CD4-positive, alpha-beta memory T cell (primary cell): Measurements from ENCODE around the gene GUCY2C. TPM values are rescaled to one million over a fixed set of nuclear protein-coding genes. Genes with fewer than 3 reads are reported as not detected.
A peak's percentile ranks its signal among the peaks of the same experiment; 100 is the strongest.

Experiments used
- CTCF ChIA-PET: fragments of 350-600 bp; sonication (Branson Sonifier 250); formaldehyde crosslinking; loops from one replicate; lab custom pipeline; 2021; ENCODE audit warnings: inconsistent platforms; ENCODE audit not compliant: partially characterized antibody; lab: Charles Lee
- POLR2A ChIA-PET: fragments of 350-600 bp; sonication (Branson Sonifier 250); formaldehyde crosslinking; loops from one replicate; lab custom pipeline; 2021; ENCODE audit not compliant: partially characterized antibody; lab: Charles Lee
- DNase-seq, 5 donors: peaks; one replicate each; pipeline versions ENCODE4 v3.0.0 to v3.0.0-alpha.2; 2020 to 2022; ENCODE audit warnings: mixed read lengths in 1 of 5
- H3K27ac ChIP-seq: one replicate; pipeline ENCODE4 v1.7.0; 2013; ENCODE audit warnings: low read depth, low read length
- H3K27me3 ChIP-seq: 2 replicates; pipeline ENCODE4 v1.7.0; 2013; ENCODE audit warnings: mild to moderate bottlenecking, low read length, moderate library complexity; ENCODE audit not compliant: insufficient read depth
- H3K36me3 ChIP-seq: 2 replicates; pipeline ENCODE4 v1.7.0; 2013; ENCODE audit warnings: mild to moderate bottlenecking, low read length, moderate library complexity; ENCODE audit not compliant: insufficient read depth
- H3K4me1 ChIP-seq: 2 replicates; pipeline ENCODE4 v1.7.0; 2013; ENCODE audit warnings: mild to moderate bottlenecking, low read length, moderate library complexity; ENCODE audit not compliant: insufficient read depth
- H3K4me3 ChIP-seq, 2 donors: one replicate each; pipeline ENCODE4 v1.7.0; 2013; ENCODE audit warnings: low read length in 2 of 2, mild to moderate bottlenecking in 1 of 2
- H3K9me3 ChIP-seq, 2 donors: one replicate each; pipeline ENCODE4 v1.7.0; 2013; ENCODE audit warnings: low read length in 2 of 2, control low read depth in 1 of 2; ENCODE audit not compliant: control insufficient read depth in 1 of 2
- H3K27ac Mint-ChIP-seq, 7 donors: one replicate each; pipeline ENCODE4 v1.8.0; 2020 to 2021; ENCODE audit warnings: mixed read lengths in 7 of 7, mild to moderate bottlenecking in 6 of 7, inconsistent platforms in 3 of 7, moderate library complexity in 3 of 7
- H3K27me3 Mint-ChIP-seq, 2 donors: one replicate each; pipeline ENCODE4 v1.8.0; 2020 to 2021; ENCODE audit warnings: mixed read lengths in 2 of 2
- H3K36me3 Mint-ChIP-seq, 2 donors: one replicate each; pipeline ENCODE4 v1.8.0; 2020 to 2021; ENCODE audit warnings: mixed read lengths in 2 of 2, inconsistent platforms in 1 of 2, mild to moderate bottlenecking in 1 of 2
- H3K4me1 Mint-ChIP-seq, 4 donors: one replicate each; pipeline ENCODE4 v1.8.0; 2020 to 2021; ENCODE audit warnings: mixed read lengths in 4 of 4, mild to moderate bottlenecking in 1 of 4
- H3K4me3 Mint-ChIP-seq, 8 donors: one replicate each; pipeline ENCODE4 v1.8.0; 2020 to 2021; ENCODE audit warnings: mixed read lengths in 8 of 8, mild to moderate bottlenecking in 7 of 8, moderate library complexity in 6 of 8, inconsistent platforms in 3 of 8
- H3K9me3 Mint-ChIP-seq, 8 donors: one replicate each; pipeline ENCODE4 v1.8.0; 2020 to 2021; ENCODE audit warnings: mixed read lengths in 8 of 8, mild to moderate bottlenecking in 5 of 8, inconsistent platforms in 3 of 8, moderate library complexity in 1 of 8
- intact Hi-C: fragments of 100-400 bp; cut with micrococcal nuclease; formaldehyde crosslinking; loops from one replicate; pipeline ENCODE4 v1.15.1; 2023
- polyA plus RNA-seq, 2 donors: library from polyadenylated mRNA; unstranded; fragments of 300-500 nt; fragmentation: Illumina TruSeq; gene quantifications; one replicate each; pipeline ENCODE4 v1.2.3, GENCODE V29; 2021
- total RNA-seq, 2 experiments: library from RNA; stranded (reverse); gene quantifications; one replicate each; pipeline ENCODE4 v1.2.3, GENCODE V29; 2021

Gene GUCY2C
- total and polyA plus RNA-seq, 4 experiments from 2014 or later, result not detected

DNA sequence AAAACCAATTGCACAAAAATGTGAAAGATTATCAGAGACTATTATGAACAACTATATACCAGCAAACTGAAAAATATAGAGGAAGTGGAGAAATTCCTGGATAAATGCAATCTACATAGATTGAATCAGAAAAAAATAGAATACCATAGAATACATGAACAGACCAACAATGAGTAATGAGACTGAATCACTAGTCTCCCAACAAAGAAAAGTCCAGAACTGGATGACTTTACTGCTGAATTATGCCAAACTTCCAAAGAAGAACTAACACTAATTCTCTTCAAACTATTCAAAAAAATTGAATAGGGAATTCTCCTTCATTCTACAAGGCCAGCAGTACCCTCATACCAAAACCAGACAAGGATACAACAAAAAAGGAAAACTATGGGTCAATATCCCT lies 60.6 kb downstream of the GUCY2C start:
- H3K4me3 Mint-ChIP-seq, result no peak overlapping the region
- CTCF ChIA-PET, result no interaction called here
- intact Hi-C loops, result loop anchor here (10.0 kb wide), 1 partner anchor 209 kb away; the partner anchor contains the start of gene ART4
- no peaks in the 10 kb centered on the region for H3K27me3 ChIP-seq
- no peaks in the 10 kb centered on the region for H3K4me1 ChIP-seq
- no peak overlapping the region for H3K27ac Mint-ChIP-seq
- no peak overlapping the region for H3K4me3 ChIP-seq
- H3K4me1 Mint-ChIP-seq, result no peaks in the 10 kb centered on the region
- peaks cover 0 to 13% (median 6%) of the 10 kb centered on the region in 8 donors for H3K9me3 Mint-ChIP-seq
- H3K36me3 Mint-ChIP-seq, result no peaks in the 10 kb centered on the region
- H3K9me3 ChIP-seq, result no peaks in the 10 kb centered on the region
- no peaks in the 10 kb centered on the region for H3K36me3 ChIP-seq
- POLR2A ChIA-PET, result no interaction called here
- DNase-seq, result no peak
- no peak overlapping the region for H3K27ac ChIP-seq
- H3K27me3 Mint-ChIP-seq, result peaks cover 0 to under 1% of the 10 kb centered on the region in 2 donors

DNA sequence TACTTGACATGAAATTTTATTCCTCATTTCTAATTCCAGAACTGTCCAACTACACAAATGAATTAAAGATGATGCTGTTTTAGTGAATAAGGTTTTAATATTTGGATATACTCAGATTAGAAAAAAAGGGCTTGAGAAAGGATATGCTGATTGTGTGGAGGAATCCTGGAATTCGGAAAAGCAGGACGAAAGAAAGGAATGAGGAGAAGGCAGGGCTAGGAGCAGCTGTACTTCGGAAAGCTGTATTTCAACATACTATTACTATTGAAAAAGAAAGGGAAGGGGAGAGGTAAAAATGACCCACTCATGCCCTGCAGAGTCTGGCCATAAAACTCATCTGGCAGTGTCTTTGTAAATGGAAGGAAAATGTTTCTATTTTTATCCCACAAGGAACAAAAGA lies 65.6 kb downstream of the GUCY2C start:
- Histone ChIP-seq H3K27me3 (no peaks in the 10 kb centered on the region), H3K36me3 (no peaks in the 10 kb centered on the region), H3K27ac (no peak overlapping the region), H3K4me3 (no peak overlapping the region), H3K9me3 (no peaks in the 10 kb centered on the region), H3K4me1 (no peaks in the 10 kb centered on the region)
- no peaks in the 10 kb centered on the region for H3K36me3 Mint-ChIP-seq
- H3K4me3 Mint-ChIP-seq, result no peak overlapping the region
- peak overlapping the region in 1 of 7 donors; percentile 30 for H3K27ac Mint-ChIP-seq
- DNase-seq, result no peak
- H3K9me3 Mint-ChIP-seq, result peaks cover 0 to 5% (median 3%) of the 10 kb centered on the region in 8 donors
- H3K4me1 Mint-ChIP-seq, result no peaks in the 10 kb centered on the region
- ChIA-PET CTCF (interaction anchor here (0.7 to 6.3 kb wide), 4 partner anchors 10 to 393 kb away, joined by 4 to 93 read pairs (median 20); no protein-coding TSS in a partner anchor), POLR2A (no interaction called here)
- H3K27me3 Mint-ChIP-seq, result peaks cover 3 to 5% of the 10 kb centered on the region in 2 donors
- intact Hi-C loops, result loop anchor here (1.0 to 10.0 kb wide), 6 partner anchors 34 to 639 kb away; partner anchors contain the start of gene ART4

DNA sequence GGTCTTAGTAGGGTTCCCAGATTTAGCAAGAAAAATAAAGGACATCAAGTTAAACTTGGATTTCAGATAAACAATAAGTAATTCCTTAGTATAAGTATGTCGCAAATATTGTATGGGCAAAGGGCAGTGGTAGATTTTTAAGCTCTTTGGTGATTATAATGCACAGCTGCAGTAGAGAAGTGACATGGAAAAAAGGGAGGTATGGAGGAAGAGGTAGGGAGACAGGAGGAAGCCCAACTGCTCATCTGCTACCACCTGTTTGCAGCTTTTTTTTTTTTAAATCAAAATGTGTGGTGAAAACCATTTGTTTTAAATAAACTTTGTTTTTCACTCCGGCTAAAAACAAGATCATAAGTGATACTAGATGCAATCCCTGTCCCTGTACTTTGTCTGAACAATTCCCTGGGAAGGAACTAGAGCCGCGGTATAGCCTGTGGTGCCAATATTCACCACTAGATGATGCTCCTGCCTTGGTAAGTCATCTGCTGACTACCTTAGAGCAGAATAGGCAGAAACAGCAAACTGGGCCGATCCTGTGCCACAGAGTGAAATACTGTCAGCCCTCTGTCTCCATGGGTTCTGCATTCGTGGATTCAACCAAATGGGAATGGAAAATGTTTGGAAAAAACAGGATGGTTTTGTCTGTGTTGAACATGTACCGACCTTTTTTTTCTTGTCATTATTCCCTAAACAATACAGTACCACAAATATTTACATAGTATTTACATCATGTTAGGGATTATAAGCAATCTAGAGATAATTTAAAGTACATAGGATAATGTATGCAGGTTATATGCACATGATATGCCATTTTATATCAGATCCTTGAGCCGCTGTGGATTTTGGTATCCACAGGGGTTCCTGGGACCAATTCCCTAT lies 66.3 kb downstream of the GUCY2C start:
- intact Hi-C loops, result loop anchor here (1.0 to 10.0 kb wide), 6 partner anchors 34 to 639 kb away; partner anchors contain the start of gene ART4
- no peaks in the 10 kb centered on the region for H3K4me1 ChIP-seq
- H3K4me3 ChIP-seq, result no peak overlapping the region
- ChIA-PET CTCF (interaction anchor here (0.7 to 6.3 kb wide), 18 partner anchors 9 to 591 kb away, joined by 3 to 93 read pairs (median 4); partner anchors contain the start of gene RERG), POLR2A (interaction anchor here (1.0 kb wide), 1 partner anchor 391 kb away, joined by 5 read pairs; no protein-coding TSS in a partner anchor)
- H3K27me3 ChIP-seq, result no peaks in the 10 kb centered on the region
- no peaks in the 10 kb centered on the region for H3K36me3 Mint-ChIP-seq
- H3K9me3 ChIP-seq, result no peaks in the 10 kb centered on the region
- H3K9me3 Mint-ChIP-seq, result peaks cover 0 to 2% (median 0%) of the 10 kb centered on the region in 8 donors
- peak; percentile 60 to 67 (median 65) for DNase-seq
- H3K27ac Mint-ChIP-seq, result no peak overlapping the region
- H3K4me3 Mint-ChIP-seq, result no peak overlapping the region
- no peak overlapping the region for H3K27ac ChIP-seq
- H3K27me3 Mint-ChIP-seq, result peaks cover 3 to 5% of the 10 kb centered on the region in 2 donors
- no peaks in the 10 kb centered on the region for H3K4me1 Mint-ChIP-seq
- no peaks in the 10 kb centered on the region for H3K36me3 ChIP-seq

DNA sequence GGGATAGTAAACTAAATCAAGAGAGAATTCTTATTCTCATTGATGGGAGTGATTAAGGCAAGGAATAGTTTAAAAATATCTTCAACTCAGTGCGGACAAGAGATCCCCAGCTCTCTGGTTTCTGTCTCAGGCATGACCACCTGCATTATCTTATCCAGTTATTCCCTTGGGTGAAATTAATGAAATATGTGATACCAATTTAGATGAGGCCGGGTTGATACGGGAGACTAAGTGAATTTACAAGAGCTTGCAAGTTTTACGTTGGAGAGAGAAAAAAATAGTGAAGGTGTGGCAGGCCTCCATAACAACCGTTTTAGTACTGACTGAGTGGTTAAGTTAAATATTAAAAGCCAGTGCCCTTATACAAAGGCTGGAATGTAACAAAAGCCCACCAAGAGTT lies 67.6 kb downstream of the GUCY2C start:
- Histone ChIP-seq H3K27ac (no peak overlapping the region), H3K9me3 (no peaks in the 10 kb centered on the region), H3K27me3 (no peaks in the 10 kb centered on the region), H3K4me3 (no peak overlapping the region), H3K36me3 (no peaks in the 10 kb centered on the region), H3K4me1 (no peaks in the 10 kb centered on the region)
- Mint-ChIP-seq H3K27ac (no peak overlapping the region), H3K9me3 (peaks cover 0 to under 1% (median 0%) of the 10 kb centered on the region in 8 donors), H3K27me3 (peaks cover 6 to 9% of the 10 kb centered on the region in 2 donors), H3K4me1 (no peaks in the 10 kb centered on the region), H3K36me3 (no peaks in the 10 kb centered on the region), H3K4me3 (no peak overlapping the region)
- POLR2A ChIA-PET, result interaction anchor here (1.0 kb wide), 1 partner anchor 389 kb away, joined by 5 read pairs; no protein-coding TSS in a partner anchor
- CTCF ChIA-PET, result interaction anchor here (0.9 to 6.3 kb wide), 11 partner anchors 8 to 408 kb away, joined by 3 to 93 read pairs (median 10); no protein-coding TSS in a partner anchor
- no peak for DNase-seq
- intact Hi-C loops, result no loop called here

DNA sequence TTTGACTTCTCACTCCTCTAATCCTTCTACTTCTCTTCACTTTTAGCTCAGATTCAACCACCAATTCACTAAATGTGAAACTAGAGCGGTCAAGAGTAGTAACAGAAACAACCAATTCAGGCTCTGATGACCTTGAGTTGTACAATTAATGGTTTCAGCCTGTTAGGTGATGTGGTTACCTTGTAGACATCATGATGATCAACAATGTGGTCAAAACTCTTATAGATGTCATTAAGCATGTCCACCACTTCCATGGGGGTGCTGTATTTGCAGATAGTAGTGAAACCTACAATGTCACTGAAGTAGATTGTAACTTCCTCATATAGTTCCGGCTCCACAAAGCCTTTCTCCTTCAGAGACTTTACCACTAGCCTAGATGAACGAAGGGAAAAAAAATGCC lies 74.6 kb downstream of the GUCY2C start:
- intact Hi-C loops, result no loop called here
- Mint-ChIP-seq H3K27ac (no peak overlapping the region), H3K36me3 (no peaks in the 10 kb centered on the region), H3K9me3 (no peaks in the 10 kb centered on the region), H3K4me3 (no peak overlapping the region), H3K4me1 (peaks cover 0 to 2% (median 0%) of the 10 kb centered on the region in 4 donors), H3K27me3 (peaks cover 14 to 15% of the 10 kb centered on the region in 2 donors)
- no peaks in the 10 kb centered on the region for H3K36me3 ChIP-seq
- H3K4me3 ChIP-seq, result no peak overlapping the region
- H3K4me1 ChIP-seq, result no peaks in the 10 kb centered on the region
- ChIA-PET CTCF (interaction anchor here (1.0 to 4.1 kb wide), 3 partner anchors 8 to 383 kb away, joined by 5 to 43 read pairs (median 11); no protein-coding TSS in a partner anchor), POLR2A (no interaction called here)
- H3K27ac ChIP-seq, result no peak overlapping the region
- no peak for DNase-seq
- no peaks in the 10 kb centered on the region for H3K27me3 ChIP-seq
- no peaks in the 10 kb centered on the region for H3K9me3 ChIP-seq

DNA sequence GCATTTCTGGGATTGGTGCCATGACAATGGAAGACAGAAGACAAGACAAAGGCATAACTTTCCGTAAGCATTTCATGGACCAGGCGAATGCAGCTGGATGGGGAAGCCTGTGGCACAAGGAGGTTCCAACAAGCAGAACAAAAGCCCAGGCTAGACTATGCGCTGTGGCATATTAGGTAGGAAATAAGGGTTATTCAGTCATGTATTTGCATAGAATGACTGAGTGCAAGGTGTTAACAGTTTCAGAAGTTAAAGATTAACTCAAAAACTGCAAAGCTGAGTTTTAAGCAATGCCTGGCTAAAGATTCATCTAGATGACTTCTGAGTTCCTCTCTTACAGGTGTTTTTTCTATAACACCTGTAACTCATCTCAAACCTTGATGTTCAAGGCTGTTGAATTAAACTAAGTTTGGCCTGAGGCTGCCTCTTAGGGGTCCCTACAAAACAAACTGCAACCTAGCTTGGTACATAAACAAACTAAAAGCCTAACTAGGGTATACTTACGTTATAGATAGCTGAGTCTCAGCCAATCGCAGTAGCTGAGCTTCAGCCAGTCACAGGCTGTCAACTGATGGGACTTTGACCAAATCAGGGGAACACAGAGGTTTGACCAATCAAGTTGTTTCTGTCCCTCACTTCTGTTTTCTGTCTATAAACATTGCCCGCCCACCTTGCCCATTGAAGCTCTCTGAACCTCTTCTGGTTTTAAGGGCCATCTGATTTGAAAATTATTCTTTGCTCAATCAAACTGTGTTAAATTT lies 76.5 kb downstream of the GUCY2C start:
- H3K9me3 ChIP-seq, result no peaks in the 10 kb centered on the region
- POLR2A ChIA-PET, result no interaction called here
- Mint-ChIP-seq H3K27me3 (peaks cover 22 to 25% of the 10 kb centered on the region in 2 donors), H3K27ac (no peak overlapping the region), H3K9me3 (no peaks in the 10 kb centered on the region), H3K4me3 (no peak overlapping the region), H3K4me1 (peaks cover 0 to 2% (median 0%) of the 10 kb centered on the region in 4 donors), H3K36me3 (no peaks in the 10 kb centered on the region)
- H3K4me1 ChIP-seq, result no peaks in the 10 kb centered on the region
- intact Hi-C loops, result loop anchor here (1.0 to 5.0 kb wide), 2 partner anchors 203 to 382 kb away; no protein-coding TSS in a partner anchor
- CTCF ChIA-PET, result interaction anchor here (0.6 to 4.1 kb wide), 8 partner anchors 8 to 465 kb away, joined by 3 to 43 read pairs (median 3); no protein-coding TSS in a partner anchor
- no peaks in the 10 kb centered on the region for H3K27me3 ChIP-seq
- DNase-seq, result no peak
- H3K36me3 ChIP-seq, result no peaks in the 10 kb centered on the region
- no peak overlapping the region for H3K27ac ChIP-seq
- H3K4me3 ChIP-seq, result no peak overlapping the region
